ENCODE measurements around the gene ISX.
A peak's percentile ranks its signal among the peaks of the same experiment; 100 is the strongest.

The ISX gene

GRCh38 chr22:35065183-35065582 is 775 bp upstream of the ISX start:
- TF ChIP-seq CTCF (IDR thresholded peaks at IDR 0.05; ENCODE audit: low read depth, low read length, poor library complexity, severe bottlenecking), result no peak
- TF ChIP-seq EZH2phosphoT487 (IDR thresholded peaks at IDR 0.05; ENCODE audit: borderline replicate concordance, low read length), result no peak
- H3K4me1 ChIP-seq (ENCODE audit: control insufficient read depth, low read length), result peaks cover 16% of the 10 kb centered on the region
- H3K27ac ChIP-seq (ENCODE audit: low read depth, low read length), result no peak overlapping the region
- no peaks in the 10 kb centered on the region for H3K9me3 ChIP-seq (ENCODE audit: control insufficient read depth, insufficient read depth, low read length)
- H3K79me2 ChIP-seq (ENCODE audit: control insufficient read depth, low read length), result no peaks in the 10 kb centered on the region
- H3F3A ChIP-seq (ENCODE audit: control insufficient read depth, insufficient read depth), result no peaks in the 10 kb centered on the region
- no peaks in the 10 kb centered on the region for H4K20me1 ChIP-seq (ENCODE audit: control insufficient read depth, insufficient read depth, low read depth, low read length)
- H3K27me3 ChIP-seq (ENCODE audit: control insufficient read depth, low read length), result no peaks in the 10 kb centered on the region
- H3K36me3 ChIP-seq (ENCODE audit: control insufficient read depth, low read length), result no peaks in the 10 kb centered on the region
- no peak overlapping the region for H3K4me2 ChIP-seq (ENCODE audit: low read length)
- no peak overlapping the region for H3K4me3 ChIP-seq (ENCODE audit: low read length)
- no peaks in the 10 kb centered on the region for H3K9me2 ChIP-seq (replicated peaks; ENCODE audit: control insufficient read depth, low read length)

GRCh38 chr22:35066768-35067167 is 810 bp downstream of the ISX start:
- H4K20me1 ChIP-seq (ENCODE audit: control insufficient read depth, insufficient read depth, low read depth, low read length), result no peaks in the 10 kb centered on the region
- no peaks in the 10 kb centered on the region for H3F3A ChIP-seq (ENCODE audit: control insufficient read depth, insufficient read depth)
- H3K27ac ChIP-seq (ENCODE audit: low read depth, low read length), result no peak overlapping the region
- no peaks in the 10 kb centered on the region for H3K9me2 ChIP-seq (replicated peaks; ENCODE audit: control insufficient read depth, low read length)
- TF ChIP-seq EZH2phosphoT487 (IDR thresholded peaks at IDR 0.05; ENCODE audit: borderline replicate concordance, low read length), result no peak
- no peak for TF ChIP-seq CTCF (IDR thresholded peaks at IDR 0.05; ENCODE audit: low read depth, low read length, poor library complexity, severe bottlenecking)
- H3K36me3 ChIP-seq (ENCODE audit: control insufficient read depth, low read length), result no peaks in the 10 kb centered on the region
- H3K4me3 ChIP-seq (ENCODE audit: low read length), result no peak overlapping the region
- peaks cover 16% of the 10 kb centered on the region for H3K4me1 ChIP-seq (ENCODE audit: control insufficient read depth, low read length)
- no peaks in the 10 kb centered on the region for H3K9me3 ChIP-seq (ENCODE audit: control insufficient read depth, insufficient read depth, low read length)
- no peak overlapping the region for H3K4me2 ChIP-seq (ENCODE audit: low read length)
- no peaks in the 10 kb centered on the region for H3K27me3 ChIP-seq (ENCODE audit: control insufficient read depth, low read length)
- no peaks in the 10 kb centered on the region for H3K79me2 ChIP-seq (ENCODE audit: control insufficient read depth, low read length)

- no peaks in the 10 kb centered on the region for H3K27me3 ChIP-seq (ENCODE audit: control insufficient read depth, low read length)
- TF ChIP-seq CTCF (IDR thresholded peaks at IDR 0.05; ENCODE audit: low read depth, low read length, poor library complexity, severe bottlenecking) (no peak), EZH2phosphoT487 (IDR thresholded peaks at IDR 0.05; ENCODE audit: borderline replicate concordance, low read length) (no peak)
- H3K9me3 ChIP-seq (ENCODE audit: control insufficient read depth, insufficient read depth, low read length), result 0 out of 2 replicates have a peak, but pooled peaks cover 3% of the 10 kb centered on the region
- peaks cover 20% of the 10 kb centered on the region for H3K4me1 ChIP-seq (ENCODE audit: control insufficient read depth, low read length)
- H3K36me3 ChIP-seq (ENCODE audit: control insufficient read depth, low read length), result no peaks in the 10 kb centered on the region
- peak overlapping the region; percentile 11; the same call in 1 of the 2 replicates for H3K27ac ChIP-seq (ENCODE audit: low read depth, low read length)
- peak overlapping the region; percentile 55 for H3K4me2 ChIP-seq (ENCODE audit: low read length)
- no peaks in the 10 kb centered on the region for H3K9me2 ChIP-seq (replicated peaks; ENCODE audit: control insufficient read depth, low read length)
- peak overlapping the region; percentile 36 for H3K4me3 ChIP-seq (ENCODE audit: low read length)
- no peaks in the 10 kb centered on the region for H4K20me1 ChIP-seq (ENCODE audit: control insufficient read depth, insufficient read depth, low read depth, low read length)
- no peaks in the 10 kb centered on the region for H3F3A ChIP-seq (ENCODE audit: control insufficient read depth, insufficient read depth)
- no peaks in the 10 kb centered on the region for H3K79me2 ChIP-seq (ENCODE audit: control insufficient read depth, low read length)
These were observed 3.6 kb downstream of the ISX start for GRCh38 chr22:35069541-35069940.

Data from DOHH2 (cell line).